Cardiac fibroblast (primary cell): Measurements from ENCODE around the gene ACAP3.
"Not testable (repeated sequence)": the region's sequence is repeated elsewhere in the genome, so short reads cannot be mapped to it uniquely, and the experiment has no call there.

Experiments used
- DNase-seq, 2 donors: peaks; one replicate each; pipeline versions ENCODE4 v3.0.0 to v3.0.0-alpha.2; 2010; ENCODE audit warnings: low read depth in 2 of 2
- H3K4me3 ChIP-seq, 2 donors: replicated peaks in 1 of 2; 1 replicate in 1 of 2; 2 replicates in 1 of 2; pipeline ENCODE4 v1.5.1; 2011; ENCODE audit warnings: low read depth in 2 of 2, low read length in 2 of 2, mild to moderate bottlenecking in 2 of 2, moderate library complexity in 1 of 2
- CTCF ChIP-seq: IDR thresholded peaks from one replicate; pipeline ENCODE4 v1.5.1; 2011; ENCODE audit warnings: low read depth, mild to moderate bottlenecking, low read length, inconsistent platforms

The ACAP3 gene

GRCh38 chr1:1318777-1319645 lies 11.3 kb upstream of the ACAP3 start:
- no peak for DNase-seq
- no peak overlapping the region for H3K4me3 ChIP-seq
- no peak for TF ChIP-seq CTCF

- TF ChIP-seq CTCF = no peak
- peak; percentile 96 to 97 for DNase-seq
- no peak overlapping the region for H3K4me3 ChIP-seq
Observed at GRCh38 chr1:1318131-1318652, 10.5 kb upstream of the ACAP3 start.

GRCh38 chr1:1317420-1317819 lies 9.7 kb upstream of the ACAP3 start:
- no peak for DNase-seq
- TF ChIP-seq CTCF = no peak

GRCh38 chr1:1316199-1316598 lies 8.5 kb upstream of the ACAP3 start:
- not testable (repeated sequence) for DNase-seq, H3K4me3 ChIP-seq

More at GRCh38 chr1:1317420-1317819, 9.7 kb upstream of the ACAP3 start:
- no peak overlapping the region for H3K4me3 ChIP-seq

- no peak for TF ChIP-seq CTCF
- no peak for DNase-seq
- no peak overlapping the region for H3K4me3 ChIP-seq
Observed at GRCh38 chr1:1315435-1315954, 7.8 kb upstream of the ACAP3 start.

- no peak for DNase-seq
- H3K4me3 ChIP-seq = no peak overlapping the region
- no peak for TF ChIP-seq CTCF
Observed at GRCh38 chr1:1314678-1315335, 7.1 kb upstream of the ACAP3 start.

GRCh38 chr1:1314237-1314586 lies 6.5 kb upstream of the ACAP3 start:
- DNase-seq = no peak
- H3K4me3 ChIP-seq = no peak overlapping the region
- no peak for TF ChIP-seq CTCF
